ENCODE results near the gene CGAS.

Gene CGAS

DNA sequence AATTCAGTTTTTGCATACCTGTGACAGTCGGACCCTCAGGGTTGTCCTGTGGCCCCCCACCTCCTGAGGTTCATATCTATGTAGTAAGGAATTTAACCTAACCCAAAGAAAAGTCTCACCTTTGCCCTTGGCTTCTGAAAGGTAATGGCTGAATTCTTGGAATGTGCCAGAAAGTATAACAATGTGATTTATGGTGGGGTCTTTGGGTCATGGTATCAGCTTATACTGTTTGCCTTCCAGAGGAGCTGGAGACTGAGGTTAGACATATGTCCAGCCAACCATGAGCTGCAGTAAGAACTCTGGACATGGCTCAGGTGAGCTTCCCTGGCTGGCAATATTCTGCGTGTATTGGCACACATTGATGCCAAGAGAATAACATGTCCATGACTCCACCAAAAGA lies 30.6 kb downstream of the CGAS start:
- peaks cover 7% of the 10 kb centered on the region; the same call in 1 of the 2 replicates for H3K36me3 ChIP-seq (ENCODE audit: control insufficient read depth, low read length)
- H3K79me2 ChIP-seq (ENCODE audit: control insufficient read depth, low read length) = no peaks in the 10 kb centered on the region
- no peaks in the 10 kb centered on the region for H3K9me2 ChIP-seq (replicated peaks; ENCODE audit: control insufficient read depth, low read length)
- TF ChIP-seq EZH2phosphoT487 (IDR thresholded peaks at IDR 0.05; ENCODE audit: borderline replicate concordance, low read length) = no peak
- TF ChIP-seq, protein P1, sequence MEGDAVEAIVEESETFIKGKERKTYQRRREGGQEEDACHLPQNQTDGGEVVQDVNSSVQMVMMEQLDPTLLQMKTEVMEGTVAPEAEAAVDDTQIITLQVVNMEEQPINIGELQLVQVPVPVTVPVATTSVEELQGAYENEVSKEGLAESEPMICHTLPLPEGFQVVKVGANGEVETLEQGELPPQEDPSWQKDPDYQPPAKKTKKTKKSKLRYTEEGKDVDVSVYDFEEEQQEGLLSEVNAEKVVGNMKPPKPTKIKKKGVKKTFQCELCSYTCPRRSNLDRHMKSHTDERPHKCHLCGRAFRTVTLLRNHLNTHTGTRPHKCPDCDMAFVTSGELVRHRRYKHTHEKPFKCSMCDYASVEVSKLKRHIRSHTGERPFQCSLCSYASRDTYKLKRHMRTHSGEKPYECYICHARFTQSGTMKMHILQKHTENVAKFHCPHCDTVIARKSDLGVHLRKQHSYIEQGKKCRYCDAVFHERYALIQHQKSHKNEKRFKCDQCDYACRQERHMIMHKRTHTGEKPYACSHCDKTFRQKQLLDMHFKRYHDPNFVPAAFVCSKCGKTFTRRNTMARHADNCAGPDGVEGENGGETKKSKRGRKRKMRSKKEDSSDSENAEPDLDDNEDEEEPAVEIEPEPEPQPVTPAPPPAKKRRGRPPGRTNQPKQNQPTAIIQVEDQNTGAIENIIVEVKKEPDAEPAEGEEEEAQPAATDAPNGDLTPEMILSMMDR (IDR thresholded peaks at IDR 0.05; ENCODE audit: low read depth, low read length, poor library complexity, severe bottlenecking) = no peak
- H4K20me1 ChIP-seq (ENCODE audit: control insufficient read depth, insufficient read depth, low read depth, low read length) = no peaks in the 10 kb centered on the region
- H3K4me1 ChIP-seq (ENCODE audit: control insufficient read depth, low read length) = no peaks in the 10 kb centered on the region
- H3K27ac ChIP-seq (ENCODE audit: low read depth, low read length) = no peak overlapping the region
- no peaks in the 10 kb centered on the region for H3F3A ChIP-seq (ENCODE audit: control insufficient read depth, insufficient read depth)
- no peaks in the 10 kb centered on the region for H3K9me3 ChIP-seq (ENCODE audit: control insufficient read depth, insufficient read depth, low read length)
- no peak overlapping the region for H3K4me2 ChIP-seq (ENCODE audit: low read length)
- no peaks in the 10 kb centered on the region for H3K27me3 ChIP-seq (ENCODE audit: control insufficient read depth, low read length)
- no peak overlapping the region for H3K4me3 ChIP-seq (ENCODE audit: low read length)

DNA sequence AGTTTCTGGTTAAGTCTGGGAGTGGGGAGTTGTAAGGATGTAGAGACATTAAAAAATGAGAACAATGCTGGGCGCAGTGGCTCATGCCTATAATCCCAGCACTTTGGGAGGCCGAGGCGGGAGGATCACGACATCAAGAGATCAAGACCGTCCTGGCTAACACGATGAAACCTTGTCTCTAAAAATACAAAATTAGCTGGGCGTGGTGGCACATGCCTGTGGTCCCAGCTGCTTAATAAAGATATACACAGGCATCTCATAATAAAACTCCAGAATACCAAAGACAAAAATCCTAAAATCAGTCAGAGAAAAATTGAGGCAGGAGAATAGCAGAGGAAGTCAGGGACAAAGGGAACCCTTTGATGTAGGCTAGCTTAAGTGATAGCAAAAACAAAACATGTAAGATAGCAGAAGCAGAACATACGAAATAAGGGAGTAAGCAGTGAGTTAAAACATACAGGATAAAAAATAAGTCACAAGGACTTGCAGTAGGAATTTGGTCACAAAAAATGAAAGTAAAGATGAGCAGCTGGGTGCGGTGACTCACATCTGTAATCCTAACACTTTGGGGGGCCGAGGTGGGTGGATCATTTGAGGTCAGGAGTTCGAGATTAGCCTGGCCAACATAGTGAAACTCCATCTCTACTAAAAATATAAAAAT lies 33.9 kb downstream of the CGAS start:
- TF ChIP-seq, protein P1 (IDR thresholded peaks at IDR 0.05; ENCODE audit: low read depth, low read length, poor library complexity, severe bottlenecking) = no peak
- no peak for TF ChIP-seq EZH2phosphoT487 (IDR thresholded peaks at IDR 0.05; ENCODE audit: borderline replicate concordance, low read length)
- no peak overlapping the region for H3K4me3 ChIP-seq (ENCODE audit: low read length)
- H3K9me2 ChIP-seq (replicated peaks; ENCODE audit: control insufficient read depth, low read length) = no peaks in the 10 kb centered on the region
- no peaks in the 10 kb centered on the region for H3K4me1 ChIP-seq (ENCODE audit: control insufficient read depth, low read length)
- no peak overlapping the region for H3K27ac ChIP-seq (ENCODE audit: low read depth, low read length)
- 0 out of 2 replicates have a peak, but pooled peaks cover 3% of the 10 kb centered on the region for H3K36me3 ChIP-seq (ENCODE audit: control insufficient read depth, low read length)
- no peaks in the 10 kb centered on the region for H4K20me1 ChIP-seq (ENCODE audit: control insufficient read depth, insufficient read depth, low read depth, low read length)
- H3K27me3 ChIP-seq (ENCODE audit: control insufficient read depth, low read length) = no peaks in the 10 kb centered on the region
- H3F3A ChIP-seq (ENCODE audit: control insufficient read depth, insufficient read depth) = no peaks in the 10 kb centered on the region
- H3K79me2 ChIP-seq (ENCODE audit: control insufficient read depth, low read length) = no peaks in the 10 kb centered on the region
- H3K4me2 ChIP-seq (ENCODE audit: low read length) = no peak overlapping the region
- no peaks in the 10 kb centered on the region for H3K9me3 ChIP-seq (ENCODE audit: control insufficient read depth, insufficient read depth, low read length)

DNA sequence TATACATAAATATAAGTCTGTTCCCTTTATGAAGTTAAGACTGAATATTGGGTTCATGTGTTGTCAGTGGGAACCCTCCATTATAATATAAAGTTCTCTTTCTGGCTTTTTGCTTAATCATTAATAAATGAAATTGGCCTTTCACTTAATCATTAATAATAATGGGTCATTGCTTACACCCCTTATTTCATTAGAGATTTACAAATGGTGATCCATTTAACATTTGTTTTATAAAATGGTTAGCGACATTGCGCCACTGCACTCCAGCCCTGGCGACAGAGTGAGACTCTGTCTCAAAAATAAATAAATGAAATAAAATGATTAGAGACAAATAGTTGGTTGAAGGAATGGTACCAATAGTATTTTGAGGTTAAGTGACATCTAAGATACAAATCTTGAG lies 39.0 kb downstream of the CGAS start:
- H3K79me2 ChIP-seq (ENCODE audit: control insufficient read depth, low read length) = no peaks in the 10 kb centered on the region
- no peaks in the 10 kb centered on the region for H3K27me3 ChIP-seq (ENCODE audit: control insufficient read depth, low read length)
- H3K9me2 ChIP-seq (replicated peaks; ENCODE audit: control insufficient read depth, low read length) = no peaks in the 10 kb centered on the region
- no peak overlapping the region for H3K4me2 ChIP-seq (ENCODE audit: low read length)
- no peaks in the 10 kb centered on the region for H3K4me1 ChIP-seq (ENCODE audit: control insufficient read depth, low read length)
- no peaks in the 10 kb centered on the region for H4K20me1 ChIP-seq (ENCODE audit: control insufficient read depth, insufficient read depth, low read depth, low read length)
- TF ChIP-seq EZH2phosphoT487 (IDR thresholded peaks at IDR 0.05; ENCODE audit: borderline replicate concordance, low read length) = no peak
- TF ChIP-seq, protein P1 (IDR thresholded peaks at IDR 0.05; ENCODE audit: low read depth, low read length, poor library complexity, severe bottlenecking) = no peak
- no peak overlapping the region for H3K4me3 ChIP-seq (ENCODE audit: low read length)
- H3F3A ChIP-seq (ENCODE audit: control insufficient read depth, insufficient read depth) = no peaks in the 10 kb centered on the region
- H3K36me3 ChIP-seq (ENCODE audit: control insufficient read depth, low read length) = no peaks in the 10 kb centered on the region
- H3K27ac ChIP-seq (ENCODE audit: low read depth, low read length) = no peak overlapping the region
- no peaks in the 10 kb centered on the region for H3K9me3 ChIP-seq (ENCODE audit: control insufficient read depth, insufficient read depth, low read length)

Measured in DOHH2 (cell line).